GM12891 (cell line): ENCODE data around the gene ESRP2.

Experiments used
- DNase-seq: peaks from one replicate; pipeline ENCODE4 v3.0.0; 2011; ENCODE audit warnings: low spot score; ENCODE audit not compliant: insufficient read length
- FAIRE-seq: peaks from 2 replicates; lab custom pipeline; 2011; peaks lifted over from hg19 to GRCh38; lab: Jason Lieb, UNC
- PAX5 ChIP-seq: IDR thresholded peaks from 2 replicates; pipeline ENCODE4 v1.6.1; 2011; ENCODE audit warnings: low read length, moderate library complexity, mild to moderate bottlenecking; ENCODE audit not compliant: insufficient read depth, severe bottlenecking
- POLR2A ChIP-seq: IDR thresholded peaks from 2 replicates; pipeline ENCODE4 v1.6.1; 2011; ENCODE audit warnings: low read depth, low read length, control low read depth
- POLR2AphosphoS5 ChIP-seq: IDR thresholded peaks from 2 replicates; pipeline ENCODE4 v1.6.1; 2011; ENCODE audit warnings: low read depth, low read length, control low read depth
- POU2F2 ChIP-seq: IDR thresholded peaks from 2 replicates; pipeline ENCODE4 v1.6.1; 2011; ENCODE audit warnings: low read depth, mild to moderate bottlenecking, control low read depth, low read length, moderate library complexity
- SPI1 ChIP-seq: IDR thresholded peaks from 2 replicates; pipeline ENCODE4 v1.6.1; 2011; ENCODE audit warnings: low read depth, low read length, control low read depth
- TAF1 ChIP-seq: IDR thresholded peaks from 2 replicates; pipeline ENCODE4 v1.6.1; 2011; ENCODE audit warnings: low read depth, low read length, control low read depth

The ESRP2 gene

DNA sequence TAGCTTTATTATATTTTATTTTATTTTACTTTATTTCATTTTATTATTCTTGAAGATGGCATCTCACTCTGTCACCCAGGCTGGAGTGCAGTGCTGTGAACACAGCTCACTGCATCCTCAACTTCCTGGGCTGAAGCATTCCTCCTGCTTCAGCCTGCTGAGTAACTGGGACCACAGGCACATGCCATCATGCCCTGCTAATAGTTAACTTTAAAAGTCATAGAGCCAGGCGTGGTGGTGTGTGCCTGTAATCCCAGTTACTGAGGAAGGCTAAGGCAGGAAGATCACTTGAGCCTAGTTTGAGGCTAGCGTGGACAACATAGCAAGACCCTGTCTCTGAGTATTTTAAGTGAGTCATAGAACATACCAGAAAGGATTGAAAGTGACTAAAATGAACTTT, 38.7 kb downstream of the ESRP2 start:
- FAIRE-seq = no peak
- no peak for DNase-seq
- TF ChIP-seq SPI1 = no peak
- TF ChIP-seq POLR2A = no peak
- TF ChIP-seq PAX5 = no peak
- no peak for TF ChIP-seq POLR2AphosphoS5
- TF ChIP-seq TAF1 = no peak
- no peak for TF ChIP-seq POU2F2

DNA sequence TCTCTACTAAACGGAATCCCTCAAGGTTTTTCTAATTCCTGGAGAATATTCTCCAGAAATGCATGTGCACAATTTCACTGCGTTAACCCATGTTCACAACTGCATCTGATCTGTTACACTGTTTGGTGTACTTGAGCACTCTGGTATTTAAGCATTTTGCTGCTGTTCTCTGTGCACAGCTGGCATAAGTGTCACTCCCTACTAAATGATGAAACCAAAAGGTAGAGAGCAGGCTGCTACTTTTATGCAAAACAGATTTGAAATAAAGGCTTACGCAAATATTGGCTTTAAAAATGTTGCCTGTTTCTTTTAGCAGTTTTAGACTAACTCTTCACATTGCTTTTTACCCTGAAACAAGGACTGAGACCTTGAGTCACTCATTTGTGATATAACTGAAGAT, 41.7 kb downstream of the ESRP2 start:
- peak; percentile 9 for FAIRE-seq
- DNase-seq = no peak
- TF ChIP-seq POU2F2 = no peak
- no peak for TF ChIP-seq TAF1
- no peak for TF ChIP-seq POLR2AphosphoS5
- no peak for TF ChIP-seq POLR2A

DNA sequence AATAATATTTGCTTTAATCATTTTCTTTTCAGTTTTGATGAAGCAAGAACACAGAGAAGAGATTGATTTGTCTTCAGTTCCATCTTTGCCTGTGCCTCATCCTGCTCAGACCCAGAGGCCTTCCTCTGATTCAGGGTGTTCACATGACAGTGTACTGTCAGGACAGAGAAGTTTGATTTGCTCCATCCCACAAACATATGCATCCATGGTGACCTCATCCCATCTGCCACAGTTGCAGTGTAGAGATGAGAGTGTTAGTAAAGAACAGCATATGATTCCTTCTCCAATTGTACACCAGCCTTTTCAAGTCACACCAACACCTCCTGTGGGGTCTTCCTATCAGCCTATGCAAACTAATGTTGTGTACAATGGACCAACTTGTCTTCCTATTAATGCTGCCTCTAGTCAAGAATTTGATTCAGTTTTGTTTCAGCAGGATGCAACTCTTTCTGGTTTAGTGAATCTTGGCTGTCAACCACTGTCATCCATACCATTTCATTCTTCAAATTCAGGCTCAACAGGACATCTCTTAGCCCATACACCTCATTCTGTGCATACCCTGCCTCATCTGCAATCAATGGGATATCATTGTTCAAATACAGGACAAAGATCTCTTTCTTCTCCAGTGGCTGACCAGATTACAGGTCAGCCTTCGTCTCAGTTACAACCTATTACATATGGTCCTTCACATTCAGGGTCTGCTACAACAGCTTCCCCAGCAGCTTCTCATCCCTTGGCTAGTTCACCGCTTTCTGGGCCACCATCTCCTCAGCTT, 45.0 kb downstream of the ESRP2 start:
- peak; percentile 13 for FAIRE-seq
- no peak for DNase-seq
- no peak for TF ChIP-seq POLR2A
- TF ChIP-seq POLR2AphosphoS5 = no peak
- no peak for TF ChIP-seq SPI1
- TF ChIP-seq POU2F2 = no peak
- no peak for TF ChIP-seq PAX5
- no peak for TF ChIP-seq TAF1

DNA sequence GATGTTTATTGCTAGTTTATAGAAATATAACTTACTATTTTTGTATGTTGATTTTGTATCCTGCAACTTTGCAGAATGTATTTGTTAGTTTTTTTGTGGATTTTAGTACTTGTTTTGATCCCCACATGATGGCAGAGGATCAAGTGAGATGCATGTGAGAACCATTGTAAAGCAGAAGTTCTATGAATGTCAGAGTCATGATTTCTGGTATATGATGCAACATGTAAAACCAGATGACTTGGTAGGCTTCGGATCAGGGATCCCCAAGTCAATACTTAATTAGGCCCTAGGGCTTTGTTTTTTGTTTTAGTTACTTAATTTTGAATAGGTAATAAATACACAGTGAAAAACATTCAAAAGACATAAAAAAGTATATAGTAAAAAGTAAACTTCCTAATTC, 45.8 kb downstream of the ESRP2 start:
- no peak for FAIRE-seq
- TF ChIP-seq SPI1 = no peak
- no peak for TF ChIP-seq POLR2A
- TF ChIP-seq POLR2AphosphoS5 = no peak
- TF ChIP-seq POU2F2 = no peak
- no peak for TF ChIP-seq TAF1
- TF ChIP-seq PAX5 = no peak
- no peak for DNase-seq

DNA sequence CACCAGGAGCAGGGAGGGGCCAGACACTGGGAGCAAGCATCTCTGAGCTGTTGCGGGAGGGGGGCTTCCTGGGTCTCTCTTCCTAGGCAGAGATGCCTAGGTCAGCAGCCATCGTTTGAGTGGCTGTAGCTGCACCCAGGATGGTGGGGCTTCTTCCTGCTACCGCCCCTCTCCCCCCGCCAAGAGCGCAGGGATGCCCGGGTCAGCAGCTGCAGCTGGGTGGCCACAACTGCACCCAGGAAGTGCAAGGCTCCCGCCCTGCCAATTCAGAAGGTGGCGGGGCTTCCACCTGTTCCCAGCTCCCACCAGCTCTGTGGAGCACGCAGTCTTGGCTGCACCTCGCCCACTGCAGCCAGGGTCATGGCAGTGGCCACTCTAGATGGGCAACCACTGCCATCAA, 47.8 kb downstream of the ESRP2 start:
- FAIRE-seq (no peak), DNase-seq (no peak)
- TF ChIP-seq POLR2A = no peak
- TF ChIP-seq POU2F2 = no peak
- TF ChIP-seq POLR2AphosphoS5 = no peak
- no peak for TF ChIP-seq SPI1
- no peak for TF ChIP-seq PAX5
- TF ChIP-seq TAF1 = no peak

DNA sequence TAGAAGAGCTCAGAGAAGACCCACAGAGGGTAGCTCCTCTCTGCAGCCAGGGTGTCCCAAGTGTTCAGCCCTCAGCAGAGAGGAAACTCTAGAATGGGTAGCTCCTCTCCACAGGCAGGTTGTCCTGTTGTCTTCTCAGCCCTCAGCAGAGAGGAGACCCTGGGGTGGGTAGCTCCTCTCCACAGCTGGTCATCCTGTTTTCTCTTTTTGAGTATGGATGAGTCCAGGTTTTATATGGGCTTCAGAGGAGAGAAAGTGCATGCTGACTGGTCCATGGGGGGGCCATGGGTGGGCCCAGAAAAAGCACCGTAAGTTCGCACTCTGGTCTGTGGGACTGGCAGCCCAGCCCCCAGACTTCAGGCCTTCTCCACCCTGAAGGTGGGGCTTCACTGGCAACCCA, 48.4 kb downstream of the ESRP2 start:
- DNase-seq (no peak), FAIRE-seq (no peak)
- TF ChIP-seq SPI1 (no peak), TAF1 (no peak), PAX5 (no peak), POU2F2 (no peak), POLR2AphosphoS5 (no peak), POLR2A (no peak)

DNA sequence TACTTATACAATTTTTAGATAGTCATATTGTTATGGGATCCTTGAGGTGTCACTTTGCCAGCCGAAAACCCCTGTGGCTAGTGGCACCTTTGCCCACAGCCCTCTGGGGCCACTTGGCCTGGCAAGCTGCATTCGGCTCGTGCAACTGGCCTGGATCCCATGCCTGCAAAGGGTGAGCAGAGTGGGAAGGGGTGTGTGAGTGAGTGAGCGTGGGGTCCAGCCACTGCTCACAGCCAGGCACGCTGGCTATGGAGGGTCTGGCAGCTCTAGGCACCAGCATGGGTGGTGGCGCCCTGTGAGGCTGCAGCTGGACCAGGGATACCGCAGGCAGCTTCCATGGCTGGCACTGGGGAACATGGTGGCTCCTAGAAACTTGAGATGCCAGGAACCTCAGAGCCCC, 49.0 kb downstream of the ESRP2 start:
- TF ChIP-seq POLR2A = no peak
- no peak for TF ChIP-seq POU2F2
- no peak for TF ChIP-seq PAX5
- no peak for TF ChIP-seq SPI1
- TF ChIP-seq TAF1 = no peak
- TF ChIP-seq POLR2AphosphoS5 = no peak
- DNase-seq = no peak
- FAIRE-seq = no peak

DNA sequence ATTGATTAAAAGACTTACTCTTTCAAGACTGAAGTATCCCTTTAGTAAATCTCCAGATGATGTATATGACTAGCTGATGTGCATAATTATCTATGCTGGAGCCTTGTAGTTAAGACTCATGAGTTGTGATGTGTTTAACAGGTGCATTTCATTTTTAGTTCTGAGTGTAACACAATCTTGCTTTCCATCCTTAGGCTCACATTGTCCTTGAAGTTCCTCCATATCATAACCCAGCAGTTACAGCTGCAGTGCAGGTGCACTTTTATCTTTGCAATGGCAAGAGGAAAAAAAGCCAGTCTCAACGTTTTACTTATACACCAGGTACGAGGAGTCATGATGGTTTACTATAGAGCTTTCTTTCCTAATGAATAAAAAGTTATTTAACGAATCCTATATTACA, 52.9 kb downstream of the ESRP2 start:
- TF ChIP-seq POLR2AphosphoS5 (no peak), SPI1 (no peak), POU2F2 (no peak), POLR2A (no peak), PAX5 (no peak), TAF1 (no peak)
- FAIRE-seq (no peak), DNase-seq (no peak)

DNA sequence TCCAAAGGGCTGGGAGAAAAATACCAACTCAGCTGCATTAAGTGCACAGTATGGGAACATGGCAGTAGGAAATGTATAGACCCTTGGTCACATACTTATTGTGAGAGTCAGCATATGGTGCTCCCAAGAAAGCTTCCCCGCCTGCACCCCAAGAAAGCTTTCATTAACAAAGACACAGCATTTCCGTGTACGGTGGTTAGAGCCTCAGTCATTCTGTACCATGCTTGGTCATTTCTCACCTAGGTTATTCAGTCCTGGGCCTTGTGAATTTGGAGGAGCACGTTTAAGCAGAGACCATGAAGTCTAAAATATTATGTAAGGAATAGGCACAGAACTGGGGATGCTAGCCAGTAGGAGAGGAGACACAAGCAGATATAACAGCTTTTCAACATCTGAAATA, 56.1 kb downstream of the ESRP2 start:
- no peak for FAIRE-seq
- TF ChIP-seq POU2F2 (no peak), PAX5 (no peak), SPI1 (no peak)
- no peak for DNase-seq

DNA sequence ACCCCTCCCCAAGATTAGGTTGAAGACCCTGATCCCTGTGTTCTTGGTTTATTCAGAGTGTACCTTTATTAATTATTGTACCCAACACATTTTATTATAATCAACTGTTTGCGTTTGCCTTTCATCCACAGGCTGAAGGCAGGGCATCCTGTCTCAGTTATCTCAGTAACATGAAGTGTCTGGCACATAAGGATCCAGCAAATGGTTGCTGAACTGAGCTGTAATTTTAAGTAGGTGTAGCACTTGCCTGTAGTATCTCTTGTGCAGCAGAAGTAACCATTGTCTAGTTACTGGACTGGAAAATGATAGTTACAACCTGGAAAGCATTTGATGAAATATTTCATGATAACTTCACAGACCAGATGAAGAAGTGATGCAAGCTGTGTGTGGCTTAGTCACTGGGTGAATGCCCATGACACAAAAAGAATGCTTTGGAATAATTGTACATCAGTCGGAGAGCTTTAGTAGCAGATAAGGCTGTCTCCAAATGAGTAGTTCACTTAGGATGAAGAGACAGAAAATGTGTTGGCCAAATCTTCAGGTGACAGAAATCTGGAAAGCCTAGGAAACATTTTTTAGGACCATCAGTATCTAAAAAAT, 56.6 kb downstream of the ESRP2 start:
- DNase-seq = no peak
- no peak for FAIRE-seq
- TF ChIP-seq SPI1 = no peak
- TF ChIP-seq PAX5 = no peak
- no peak for TF ChIP-seq TAF1
- TF ChIP-seq POLR2AphosphoS5 = no peak
- TF ChIP-seq POLR2A = no peak
- no peak for TF ChIP-seq POU2F2
